Measurements from ENCODE around the gene ATAD3C. TPM values are rescaled to one million over a fixed set of nuclear protein-coding genes. Genes with fewer than 3 reads are reported as not detected.

The ATAD3C gene
- total RNA-seq, 1 donor from 2014 or later: 0.23 TPM

GRCh38 chr1:1418464-1419362, 30.8 kb upstream of the ATAD3C start:
- Mint-ChIP-seq H3K27ac (ENCODE audit: unreplicated experiment) (peak overlapping the region; percentile 8), H3K9me3 (no peaks in the 10 kb centered on the region), H3K36me3 (ENCODE audit: low read depth) (no peaks in the 10 kb centered on the region), H3K4me1 (peaks cover 22% of the 10 kb centered on the region), H3K4me3 (no peak overlapping the region), H3K27me3 (ENCODE audit: low read depth) (peaks cover 5% of the 10 kb centered on the region)
- DNase-seq (ENCODE audit: low read depth, low spot score): no peak
- no peak for TF ChIP-seq CTCF (conservative IDR thresholded peaks at IDR 0.05)

GRCh38 chr1:1419363-1419812, 30.1 kb upstream of the ATAD3C start:
- no peaks in the 10 kb centered on the region for H3K9me3 Mint-ChIP-seq
- no peak overlapping the region for H3K27ac Mint-ChIP-seq (ENCODE audit: unreplicated experiment)
- no peaks in the 10 kb centered on the region for H3K36me3 Mint-ChIP-seq (ENCODE audit: low read depth)
- H3K4me1 Mint-ChIP-seq: peaks cover 22% of the 10 kb centered on the region
- no peak overlapping the region for H3K4me3 Mint-ChIP-seq
- no peak for DNase-seq (ENCODE audit: low read depth, low spot score)
- TF ChIP-seq CTCF (conservative IDR thresholded peaks at IDR 0.05): no peak
- peaks cover 5% of the 10 kb centered on the region for H3K27me3 Mint-ChIP-seq (ENCODE audit: low read depth)

DNA sequence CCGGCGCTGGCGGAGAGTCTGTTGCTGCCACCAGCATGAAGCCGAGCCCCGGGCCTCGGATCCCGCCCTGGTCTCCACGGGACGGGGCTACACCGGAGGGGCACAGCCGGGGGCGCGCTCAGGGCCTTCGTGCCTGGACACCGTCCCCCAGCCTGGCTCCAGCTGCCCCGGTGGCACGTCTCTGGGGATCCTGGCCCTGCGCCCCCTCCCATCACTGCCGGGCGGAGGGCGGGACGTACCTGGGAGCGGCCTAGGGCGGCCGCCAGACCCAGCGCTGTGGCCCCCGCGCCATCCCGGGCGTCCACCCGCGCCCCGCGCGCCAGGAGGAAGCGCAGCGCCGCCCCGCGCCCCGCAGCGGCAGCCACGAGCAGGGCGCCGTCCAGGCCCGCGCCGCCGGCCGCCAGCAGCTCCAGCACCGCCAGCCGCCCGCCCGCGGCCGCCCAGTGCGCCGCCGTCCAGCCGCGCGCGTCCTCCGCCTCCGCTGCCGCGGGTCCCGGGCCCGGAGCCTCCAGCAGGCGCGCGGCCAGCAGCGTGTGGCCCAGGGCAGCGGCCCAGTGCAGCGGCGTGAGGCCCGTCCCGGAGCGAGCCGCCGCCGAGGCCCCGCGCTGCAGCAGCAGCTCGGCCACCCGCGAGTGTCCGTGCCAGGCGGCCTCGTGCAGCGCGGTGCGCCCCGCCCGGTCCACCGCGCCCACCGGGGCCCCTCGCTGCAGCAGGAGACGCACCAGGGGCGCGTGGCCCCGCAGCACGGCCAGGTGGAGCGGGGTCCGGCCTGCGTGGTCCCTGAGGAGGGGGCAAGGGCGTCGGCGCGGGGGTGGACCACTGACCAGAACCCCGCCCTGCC, 29.5 kb upstream of the ATAD3C start:
- no peaks in the 10 kb centered on the region for H3K36me3 Mint-ChIP-seq (ENCODE audit: low read depth)
- no peaks in the 10 kb centered on the region for H3K9me3 Mint-ChIP-seq
- TF ChIP-seq CTCF (conservative IDR thresholded peaks at IDR 0.05): no peak
- peaks cover 28% of the 10 kb centered on the region for H3K4me1 Mint-ChIP-seq
- DNase-seq (ENCODE audit: low read depth, low spot score): no peak
- no peak overlapping the region for H3K4me3 Mint-ChIP-seq
- peaks cover 11% of the 10 kb centered on the region for H3K27me3 Mint-ChIP-seq (ENCODE audit: low read depth)
- H3K27ac Mint-ChIP-seq (ENCODE audit: unreplicated experiment): no peak overlapping the region

DNA sequence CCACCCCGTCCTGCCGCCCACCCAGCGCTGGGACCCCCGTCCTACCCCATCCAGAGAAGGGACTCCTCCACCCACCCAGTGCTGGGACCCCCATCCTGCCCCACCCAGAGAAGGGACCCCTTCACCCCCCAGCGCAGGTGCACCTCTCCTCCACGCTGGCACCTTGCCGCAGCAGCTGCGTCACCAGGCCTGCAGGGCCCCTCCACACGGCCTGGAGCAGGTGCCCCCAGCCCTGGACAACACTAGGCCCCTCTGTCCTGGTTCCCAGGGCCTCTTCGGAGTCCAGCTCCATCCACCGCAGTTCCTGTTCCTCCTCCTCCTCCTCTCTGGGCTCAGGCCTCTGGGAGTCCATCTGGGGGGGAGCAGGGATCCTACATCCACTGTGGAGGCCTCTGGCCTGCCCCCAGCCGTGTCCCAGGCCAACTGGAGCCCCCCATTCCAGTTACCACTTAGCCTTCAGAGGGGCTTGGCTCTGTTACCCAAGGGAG, 28.8 kb upstream of the ATAD3C start:
- no peaks in the 10 kb centered on the region for H3K36me3 Mint-ChIP-seq (ENCODE audit: low read depth)
- H3K9me3 Mint-ChIP-seq: no peaks in the 10 kb centered on the region

More for the DNA sequence above, 28.8 kb upstream of the ATAD3C start:
- Mint-ChIP-seq H3K27me3 (ENCODE audit: low read depth) (peaks cover 11% of the 10 kb centered on the region), H3K4me3 (no peak overlapping the region), H3K4me1 (peaks cover 28% of the 10 kb centered on the region), H3K27ac (ENCODE audit: unreplicated experiment) (no peak overlapping the region)
- TF ChIP-seq CTCF (conservative IDR thresholded peaks at IDR 0.05): no peak
- DNase-seq (ENCODE audit: low read depth, low spot score): no peak

Data from neural crest cell (in vitro differentiated cells).